CD4-positive, alpha-beta T cell treated with Interleukin-6 for 4 hours (primary cell): Measurements from ENCODE around the gene EPHA4.
A peak's percentile ranks its signal among the peaks of the same experiment; 100 is the strongest.

Experiments used
- DNase-seq: peaks from one replicate; pipeline ENCODE4 v3.0.0-alpha.2; 2020; ENCODE audit warnings: mixed read lengths

Gene EPHA4

GRCh38 chr2:221571025-221571550 is 1.0 kb downstream of the EPHA4 start:
- peak; percentile 62 for DNase-seq

- DNase-seq = peak; percentile 38
Measured at GRCh38 chr2:221570321-221570935, 1.7 kb downstream of the EPHA4 start.

- DNase-seq = no peak
Measured at GRCh38 chr2:221569871-221570270, 2.2 kb downstream of the EPHA4 start.

- DNase-seq = no peak
Measured at GRCh38 chr2:221569425-221569845, 2.7 kb downstream of the EPHA4 start.

- no peak for DNase-seq
Measured at GRCh38 chr2:221568299-221568698, 3.8 kb downstream of the EPHA4 start.

- DNase-seq = no peak
Measured at GRCh38 chr2:221567809-221568208, 4.3 kb downstream of the EPHA4 start.

GRCh38 chr2:221567231-221567760 is 4.8 kb downstream of the EPHA4 start:
- DNase-seq = no peak

- no peak for DNase-seq
Measured at GRCh38 chr2:221563270-221563985, 8.7 kb downstream of the EPHA4 start.

GRCh38 chr2:221562226-221562625 is 9.9 kb downstream of the EPHA4 start:
- no peak for DNase-seq

GRCh38 chr2:221561770-221562169 is 10.3 kb downstream of the EPHA4 start:
- no peak for DNase-seq

GRCh38 chr2:221559991-221560390 is 12.1 kb downstream of the EPHA4 start:
- DNase-seq = no peak

GRCh38 chr2:221558107-221558506 is 14.0 kb downstream of the EPHA4 start:
- no peak for DNase-seq

- no peak for DNase-seq
Measured at GRCh38 chr2:221555494-221555846, 16.6 kb downstream of the EPHA4 start.

GRCh38 chr2:221554769-221555493 is 17.2 kb downstream of the EPHA4 start:
- DNase-seq = peak; percentile 19

GRCh38 chr2:221553333-221553732 is 18.8 kb downstream of the EPHA4 start:
- no peak for DNase-seq

GRCh38 chr2:221552291-221552690 is 19.8 kb downstream of the EPHA4 start:
- DNase-seq = no peak

- DNase-seq = no peak
Measured at GRCh38 chr2:221551864-221552263, 20.2 kb downstream of the EPHA4 start.

GRCh38 chr2:221549143-221549542 is 23.0 kb downstream of the EPHA4 start:
- no peak for DNase-seq

GRCh38 chr2:221546505-221547225 is 25.4 kb downstream of the EPHA4 start:
- DNase-seq = no peak

- DNase-seq = no peak
Measured at GRCh38 chr2:221541131-221541735, 30.9 kb downstream of the EPHA4 start.

GRCh38 chr2:221539246-221539645 is 32.9 kb downstream of the EPHA4 start:
- DNase-seq = no peak

GRCh38 chr2:221535824-221536223 is 36.3 kb downstream of the EPHA4 start:
- DNase-seq = no peak
